ENCODE measurements around the gene PLXND1.
"Not testable (repeated sequence)": the region's sequence is repeated elsewhere in the genome, so short reads cannot be mapped to it uniquely, and the experiment has no call there.

PLXND1 gene

DNA sequence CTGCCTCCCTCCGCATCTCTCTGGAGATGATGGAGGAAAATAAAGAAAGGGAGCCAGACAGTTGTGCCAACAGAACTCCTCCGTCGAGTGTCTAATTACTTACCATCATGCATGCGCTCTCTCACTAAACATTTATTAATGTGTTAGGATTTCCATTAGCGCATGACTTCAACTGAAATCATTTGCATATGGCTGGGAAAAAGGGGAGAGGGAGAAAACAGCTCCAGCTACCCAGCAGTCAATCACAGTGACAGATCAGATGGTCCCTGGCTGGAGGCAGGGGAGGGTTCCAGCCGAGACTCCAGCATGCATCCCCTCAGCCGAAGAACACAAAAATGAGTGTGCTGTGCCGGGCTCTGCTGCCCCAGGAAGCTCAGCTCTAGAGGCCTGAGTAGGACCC is 84.9 kb downstream of the PLXND1 start:
- no peak for DNase-seq

DNA sequence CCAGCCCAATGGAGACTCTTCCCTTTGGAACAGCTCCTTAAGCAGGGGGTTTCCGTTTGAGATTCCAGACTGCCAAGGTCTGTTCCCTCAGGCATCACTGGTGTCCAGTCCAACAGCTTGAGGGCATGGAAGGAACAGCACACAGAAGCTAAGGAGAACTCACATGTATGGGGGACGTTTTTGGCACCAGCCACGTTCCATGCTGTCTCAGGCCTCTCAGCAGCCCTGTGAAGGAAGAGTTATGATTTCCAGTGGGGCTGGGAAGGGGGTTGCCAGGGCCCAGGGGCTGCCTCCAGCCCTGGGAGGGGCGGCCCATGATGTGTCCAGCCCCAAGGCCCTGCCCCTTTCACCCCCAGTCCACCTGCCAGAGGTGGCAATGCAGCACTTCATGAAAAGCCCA is 85.5 kb downstream of the PLXND1 start:
- DNase-seq = no peak

DNA sequence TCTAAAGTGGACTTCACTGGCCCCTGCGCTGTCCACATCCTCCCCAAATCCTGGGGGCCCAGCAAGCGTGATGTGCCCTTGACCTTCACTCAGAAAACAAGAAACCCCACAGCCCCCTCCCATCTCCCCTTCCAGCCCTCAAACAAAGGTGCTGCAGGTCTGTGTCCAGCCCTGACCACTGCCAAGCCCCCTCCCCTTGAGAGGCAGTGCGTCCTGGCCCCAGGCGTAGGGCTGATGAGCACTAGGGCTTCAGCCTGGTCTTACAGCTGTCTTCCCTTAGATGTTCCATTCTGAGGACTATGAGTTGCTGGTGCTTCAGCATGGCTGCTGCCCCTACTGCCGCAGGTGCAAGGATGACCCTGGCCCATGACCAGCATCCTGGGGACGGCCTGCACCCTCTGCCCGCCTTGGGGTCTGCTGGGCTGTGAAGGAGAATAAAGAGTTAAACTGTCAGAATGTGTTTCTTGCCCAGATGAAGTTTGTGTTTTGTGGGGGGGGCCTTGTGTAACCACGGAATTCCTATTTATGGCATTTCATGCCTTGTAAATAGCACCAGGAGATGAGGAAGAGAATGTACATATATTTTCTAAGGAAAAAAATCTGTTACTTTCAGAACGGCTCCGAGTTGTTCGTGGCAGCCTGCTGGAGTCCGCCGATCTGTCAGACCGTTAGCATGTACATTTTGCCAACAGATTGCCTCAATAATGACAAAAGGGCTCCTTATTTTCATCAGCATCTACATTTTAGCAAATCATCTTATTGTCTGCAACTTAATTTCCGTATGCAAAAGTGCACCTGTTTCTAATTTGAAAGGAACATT is 86.4 kb downstream of the PLXND1 start:
- DNase-seq = no peak

DNA sequence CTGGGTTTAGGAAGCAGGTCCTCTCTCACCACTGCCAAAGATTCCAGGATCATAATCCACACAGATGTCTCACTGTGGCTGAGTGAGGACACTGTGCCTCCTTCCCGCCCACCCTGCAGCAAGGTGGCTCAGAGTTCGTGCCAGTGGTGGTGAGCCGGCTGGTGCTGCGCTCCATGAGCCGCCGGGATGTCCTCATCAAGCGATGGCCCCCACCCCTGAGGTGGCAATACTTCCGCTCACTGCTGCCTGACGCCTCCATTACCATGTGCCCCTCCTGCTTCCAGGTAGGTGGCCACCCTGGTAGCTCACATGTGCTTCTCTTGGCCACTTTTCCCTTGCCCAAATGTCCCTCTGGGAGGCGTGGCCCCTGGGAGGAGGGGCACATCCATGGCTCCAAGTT is 87.0 kb downstream of the PLXND1 start:
- no peak for DNase-seq

DNA sequence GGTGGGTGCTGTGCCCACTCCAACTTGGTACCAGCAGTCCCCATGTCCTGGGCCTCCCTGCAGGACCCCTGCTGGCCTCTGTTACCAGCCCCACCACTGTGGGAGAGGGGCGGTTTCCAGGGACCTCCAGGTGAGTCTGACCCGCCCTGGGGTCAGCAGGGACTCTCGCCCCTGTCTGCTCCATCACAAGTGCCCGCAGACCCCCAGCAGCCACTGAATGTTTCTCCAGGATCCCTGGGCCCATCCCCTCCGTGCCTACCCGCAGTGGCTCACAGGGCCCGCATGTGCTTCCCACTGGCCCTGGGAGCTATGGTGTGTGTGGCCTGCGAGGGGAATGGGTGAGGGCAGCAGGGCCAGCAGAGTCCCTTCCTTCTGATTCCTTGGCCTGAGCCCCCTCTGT is 87.9 kb downstream of the PLXND1 start:
- no peak for DNase-seq

DNA sequence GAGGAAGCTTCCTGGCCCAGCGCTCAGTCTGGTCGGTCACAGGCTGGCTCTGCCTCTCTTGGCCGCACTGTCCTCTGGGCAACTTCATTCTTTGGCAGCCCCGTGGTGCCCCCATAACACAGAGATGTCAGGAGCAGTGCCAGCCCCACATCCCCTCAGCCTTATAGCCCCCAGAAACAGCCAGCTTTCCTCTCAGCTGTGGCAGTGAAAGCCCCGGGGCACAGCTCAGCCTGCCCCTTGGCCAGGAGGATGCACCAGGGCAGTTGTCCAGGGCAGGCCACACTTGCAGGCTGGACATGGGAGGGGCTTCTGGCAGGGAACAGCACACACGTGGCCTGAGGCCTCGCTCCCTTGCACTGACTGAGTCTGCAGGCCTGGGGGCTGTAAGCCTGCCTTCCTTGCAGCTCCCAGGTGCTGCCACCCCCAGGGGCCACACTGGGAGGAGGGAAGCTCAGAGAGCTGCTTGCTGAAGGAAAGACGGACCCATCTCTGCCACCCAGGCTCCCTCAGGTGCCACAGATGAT is 88.4 kb downstream of the PLXND1 start:
- DNase-seq = no peak

DNA sequence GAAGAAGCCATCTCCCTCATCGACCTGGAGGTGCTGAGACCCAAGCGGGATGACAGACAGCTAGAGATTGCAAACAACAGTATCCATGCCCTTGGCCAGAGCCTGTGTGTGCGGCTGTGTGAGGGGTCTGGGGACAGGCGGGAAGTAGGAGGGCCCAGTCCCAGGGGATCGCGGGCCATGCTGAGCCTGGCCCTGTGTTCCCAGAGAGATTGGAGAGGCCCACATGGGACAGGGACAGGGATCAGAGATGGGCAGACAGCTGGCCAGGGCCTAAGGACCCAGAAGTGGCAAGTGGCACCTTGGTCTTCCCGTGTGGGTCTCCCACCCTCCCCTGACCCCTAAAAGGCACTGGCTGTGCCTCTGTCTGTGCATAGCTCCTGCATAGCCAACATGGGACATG is 89.0 kb downstream of the PLXND1 start:
- DNase-seq = no peak

DNA sequence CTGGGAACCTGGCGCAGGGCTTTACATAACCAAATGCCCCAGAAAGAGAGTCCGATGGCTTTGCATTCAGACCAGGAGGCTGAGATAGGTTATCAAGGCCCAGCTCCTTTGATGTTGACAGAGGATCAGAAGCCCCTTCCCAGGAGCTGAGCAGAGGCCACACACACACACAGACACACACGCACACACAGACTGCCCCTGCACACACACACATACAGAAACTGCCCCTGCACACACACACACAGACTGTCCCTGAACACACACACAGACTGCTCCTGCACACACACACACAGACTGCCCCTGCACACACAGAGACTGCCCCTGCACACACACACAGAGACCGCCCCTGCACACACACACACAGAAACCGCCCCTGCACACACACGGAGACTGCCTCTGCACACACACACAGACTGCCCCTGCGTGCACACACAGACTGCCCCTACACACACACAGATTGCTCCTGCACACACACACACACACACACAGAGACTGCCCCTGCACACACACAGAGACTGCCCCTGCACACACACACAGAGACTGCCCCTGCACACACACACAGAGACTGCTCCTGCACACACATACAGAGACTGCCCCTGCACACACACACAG is 90.5 kb downstream of the PLXND1 start:
- not testable (repeated sequence) for DNase-seq

DNA sequence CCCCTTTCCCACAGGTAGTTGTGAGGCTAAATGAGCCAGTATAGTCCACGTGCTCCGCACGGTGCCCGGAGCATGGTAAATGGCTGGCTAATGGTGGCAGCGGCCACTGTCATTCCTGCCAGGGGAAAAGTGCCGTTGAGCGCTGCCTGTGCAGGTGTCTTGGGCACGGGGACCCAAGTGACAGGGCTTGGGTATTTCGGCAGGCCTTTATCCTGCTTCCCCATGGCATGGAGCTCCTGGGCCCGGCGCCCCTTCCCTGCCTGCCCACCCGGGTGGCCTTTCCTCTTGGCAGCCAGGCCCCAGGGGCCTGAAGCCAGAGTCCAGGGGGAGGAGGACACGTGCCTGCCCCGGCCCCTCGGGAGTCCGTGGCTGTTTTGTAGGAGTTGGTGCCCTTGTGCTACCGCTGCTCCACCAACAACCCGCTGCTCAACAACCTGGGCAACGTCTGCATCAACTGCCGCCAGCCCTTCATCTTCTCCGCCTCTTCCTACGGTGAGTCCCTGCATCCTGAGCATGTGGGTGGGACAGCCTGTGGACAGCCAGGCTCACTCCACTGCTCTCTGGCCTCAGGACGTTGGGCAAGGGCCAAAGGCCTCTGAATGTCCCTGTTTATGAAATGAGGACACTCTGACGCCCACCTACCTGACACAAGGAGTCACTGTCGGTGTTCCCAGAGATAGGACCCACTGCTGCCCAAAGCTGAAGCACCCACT is 91.2 kb downstream of the PLXND1 start:
- DNase-seq = not testable (repeated sequence)

DNA sequence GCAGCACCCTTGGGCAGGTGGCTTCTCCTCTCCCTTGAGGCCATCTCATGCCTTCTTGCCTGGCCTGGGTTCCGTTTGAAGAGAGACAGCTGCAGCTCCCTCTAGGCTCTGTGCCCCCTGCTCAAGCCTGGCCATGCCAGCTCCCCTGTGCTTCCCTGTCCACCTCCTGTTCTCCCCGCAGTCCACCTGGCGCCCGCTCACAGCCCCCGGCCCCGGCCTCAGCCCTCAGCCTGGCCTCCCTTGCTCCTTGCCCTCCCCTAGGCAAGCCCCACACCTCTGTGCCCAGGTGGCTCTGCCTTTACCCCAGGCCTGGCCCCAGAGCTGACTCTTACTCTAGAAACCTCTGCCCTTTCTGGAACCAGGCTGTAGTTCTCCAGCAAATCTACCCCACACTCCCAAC is 91.9 kb downstream of the PLXND1 start:
- DNase-seq = no peak

DNA sequence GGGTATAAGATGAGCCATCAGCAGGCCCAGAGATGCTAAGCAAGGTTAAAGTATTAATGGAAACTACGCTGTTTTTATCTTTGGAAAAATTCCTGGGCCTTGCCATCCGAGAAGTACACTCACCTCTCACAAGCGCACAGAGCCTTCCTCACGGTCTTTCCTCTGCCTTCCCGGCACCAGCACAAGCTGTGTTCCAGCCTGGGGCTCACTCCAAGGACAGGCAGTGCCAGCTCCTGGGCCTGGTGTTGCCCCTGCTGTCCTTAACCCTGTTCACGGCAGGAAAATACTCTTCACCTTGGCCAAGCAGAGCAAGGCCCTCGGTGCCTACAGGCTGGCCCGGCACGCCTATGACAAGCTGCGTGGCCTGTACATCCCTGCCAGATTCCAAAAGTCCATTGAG is 92.4 kb downstream of the PLXND1 start:
- no peak for DNase-seq

DNA sequence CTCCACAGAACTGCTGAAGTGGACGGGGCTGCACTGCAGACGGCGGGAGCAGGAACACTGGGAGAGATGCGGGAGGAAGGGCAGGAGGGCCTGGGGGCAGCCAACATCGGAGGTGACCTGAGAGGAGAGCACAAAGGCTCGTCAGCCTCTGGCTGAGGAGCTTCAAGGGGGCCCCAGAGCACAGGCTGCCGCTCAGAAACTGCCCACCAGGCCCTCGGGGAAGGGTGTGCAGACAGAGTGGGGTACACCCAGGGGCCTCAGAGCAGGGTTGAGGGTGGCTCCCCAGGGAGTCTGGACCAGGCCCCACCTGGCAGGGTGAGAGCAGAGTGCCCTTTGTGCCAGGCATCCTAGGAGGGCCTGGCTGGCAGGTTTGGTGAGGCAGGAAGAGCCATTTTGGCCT is 92.8 kb downstream of the PLXND1 start:
- no peak for DNase-seq

DNA sequence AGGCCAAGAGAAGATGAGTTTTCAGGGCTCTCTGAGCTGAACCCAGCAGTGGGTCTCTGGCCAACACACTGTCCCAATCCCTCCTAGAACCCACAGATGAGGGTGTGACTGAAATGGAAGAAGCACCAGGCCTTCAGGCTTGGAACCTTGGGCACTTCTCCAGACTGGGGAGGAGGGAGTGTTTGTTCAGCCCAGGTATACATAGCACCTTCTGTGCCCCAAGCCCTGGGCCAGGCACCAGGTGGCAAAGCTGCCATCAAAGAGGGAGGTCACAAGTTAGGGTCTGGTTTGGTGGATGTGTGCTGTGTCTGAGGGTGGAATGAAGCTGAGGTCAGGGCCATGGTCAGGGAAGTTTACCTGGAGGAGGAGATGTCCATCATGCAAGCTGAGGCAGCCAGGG is 93.9 kb downstream of the PLXND1 start:
- no peak for DNase-seq

DNA sequence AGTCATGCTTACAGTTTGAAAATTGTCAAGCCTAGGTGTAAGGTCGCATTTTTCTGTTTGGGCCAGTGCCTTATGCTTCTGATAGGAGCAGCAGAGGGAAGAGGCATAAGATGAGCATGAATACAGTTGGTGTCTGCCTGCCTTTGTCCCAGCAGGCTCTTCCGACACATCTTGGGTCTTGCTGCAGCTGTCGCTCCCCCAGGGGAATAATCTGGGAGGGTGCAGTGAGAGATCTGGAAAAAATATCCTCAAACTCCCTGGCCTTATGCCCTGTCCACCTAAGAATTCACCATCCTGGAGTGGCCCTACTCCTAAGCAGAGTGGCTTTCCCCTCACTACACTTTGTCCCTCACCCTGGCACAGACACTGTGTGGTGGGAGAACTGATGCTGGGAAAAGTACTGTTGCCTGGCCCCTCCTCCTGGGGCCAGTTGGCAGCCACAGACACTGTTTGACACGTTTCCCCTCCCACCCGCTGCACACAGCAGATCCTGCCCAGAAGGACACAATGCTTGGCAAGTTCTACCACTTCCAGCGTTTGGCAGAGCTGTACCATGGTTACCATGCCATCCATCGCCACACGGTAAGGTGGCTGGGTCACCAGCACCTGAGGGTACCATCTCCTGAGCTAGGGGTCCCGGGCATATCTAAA is 99.2 kb downstream of the PLXND1 start:
- no peak for DNase-seq

DNA sequence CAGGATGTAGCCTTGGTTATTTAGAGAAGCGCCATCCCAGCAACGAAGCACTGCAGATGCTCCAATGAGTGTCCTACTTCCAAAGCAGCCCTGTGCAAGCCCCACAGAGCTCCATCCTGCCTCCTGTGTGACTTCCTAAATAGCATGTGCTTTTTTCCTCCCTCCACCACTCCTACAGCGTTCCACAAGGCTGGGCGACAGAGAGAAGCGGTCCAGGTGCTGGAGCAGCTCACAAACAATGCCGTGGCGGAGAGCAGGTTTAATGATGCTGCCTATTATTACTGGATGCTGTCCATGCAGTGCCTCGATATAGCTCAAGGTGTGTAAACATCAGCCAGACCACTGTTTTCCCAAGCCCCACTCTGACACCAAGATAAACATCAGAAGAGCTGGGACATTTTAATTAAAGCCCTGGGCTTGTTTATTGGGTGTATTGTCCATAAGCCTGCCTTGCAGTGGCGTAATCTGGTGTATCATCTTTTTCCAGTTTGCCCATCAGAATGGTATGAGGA is 100.2 kb downstream of the PLXND1 start:
- no peak for DNase-seq

DNA sequence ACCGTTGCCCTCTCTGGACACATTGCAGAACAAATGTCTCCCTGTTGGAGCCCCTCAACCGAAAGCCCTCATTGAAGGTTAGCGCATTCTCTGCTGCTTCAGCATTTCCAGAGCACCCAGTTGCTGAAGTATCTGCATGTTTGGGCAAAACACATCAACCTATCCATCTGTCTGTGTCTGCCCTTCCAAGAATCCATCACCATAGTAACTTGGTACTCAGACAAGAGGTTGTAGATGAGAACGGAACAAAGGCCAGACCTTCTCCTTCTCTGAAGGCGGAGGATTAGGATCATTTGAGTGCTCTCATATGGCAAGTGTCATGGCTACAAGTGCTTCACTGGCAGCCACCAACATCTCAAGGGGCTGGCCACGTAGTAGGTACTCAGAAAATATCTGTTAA is 101.1 kb downstream of the PLXND1 start:
- no peak for DNase-seq

Data from fibroblast of skin of right biceps (primary cell).